SK-N-SH treated with all-trans-retinoic acid at 6 μM for 48 hours (cell line): ENCODE results near the gene GBF1.

ENCODE experiments used
- ATAC-seq: fragments of 200-7000 bp; cut with Tn5 transposase; 3 replicates; pipeline ENCODE4 v1.9.1; 2020; ENCODE audit warnings: mild to moderate bottlenecking, moderate library complexity
- ARNTL ChIP-seq: fragments of 450-650 bp; formaldehyde crosslinking; IDR thresholded peaks from 2 replicates; pipeline ENCODE4 v1.5.0; 2020; ENCODE audit warnings: low read depth, mild to moderate bottlenecking, moderate library complexity, borderline replicate concordance
- CREB5 ChIP-seq: fragments of 250-450 bp; sonication (Bioruptor Pico); IDR thresholded peaks from 2 replicates; pipeline ENCODE4 v1.5.1; 2020; ENCODE audit warnings: low read depth, mild to moderate bottlenecking, moderate library complexity
- CSDC2 ChIP-seq: fragments of 250-450 bp; sonication (Bioruptor Pico); IDR thresholded peaks from 2 replicates; pipeline ENCODE4 v1.5.0; 2020; ENCODE audit warnings: mild to moderate bottlenecking, moderate library complexity
- ESRRG ChIP-seq: fragments of 250-450 bp; sonication (Bioruptor Pico); IDR thresholded peaks from 2 replicates; pipeline ENCODE4 v1.6.1; 2021; ENCODE audit warnings: mild to moderate bottlenecking
- GLIS3 ChIP-seq: fragments of 250-450 bp; sonication (Bioruptor Pico); IDR thresholded peaks from 2 replicates; pipeline ENCODE4 v1.5.0; 2020; ENCODE audit warnings: mild to moderate bottlenecking, moderate library complexity
- ISL1 ChIP-seq: fragments of 250-450 bp; sonication (Bioruptor Pico); IDR thresholded peaks from 2 replicates; pipeline ENCODE4 v2.1.2; 2022; ENCODE audit warnings: mild to moderate bottlenecking, moderate library complexity
- PATZ1 ChIP-seq: fragments of 250-450 bp; sonication (Bioruptor Pico); IDR thresholded peaks from 2 replicates; pipeline ENCODE4 v1.8.0; 2020; ENCODE audit warnings: mild to moderate bottlenecking, moderate library complexity, borderline replicate concordance
- PPARA ChIP-seq: fragments of 250-450 bp; sonication (Bioruptor Pico); IDR thresholded peaks from 2 replicates; pipeline ENCODE4 v1.5.0; 2020; ENCODE audit warnings: mild to moderate bottlenecking, borderline replicate concordance
- RARB ChIP-seq: fragments of 250-450 bp; sonication (Bioruptor Pico); IDR thresholded peaks from 2 replicates; pipeline ENCODE4 v1.8.0; 2021; ENCODE audit warnings: mild to moderate bottlenecking, moderate library complexity
- SNAI2 ChIP-seq: fragments of 250-450 bp; sonication (Bioruptor Pico); IDR thresholded peaks from 2 replicates; pipeline ENCODE4 v1.5.0; 2020; ENCODE audit warnings: mild to moderate bottlenecking, moderate library complexity
- TCF4 ChIP-seq: fragments of 250-450 bp; sonication (Bioruptor Pico); IDR thresholded peaks from 2 replicates; pipeline ENCODE4 v1.8.0; 2021; ENCODE audit warnings: mild to moderate bottlenecking, moderate library complexity, borderline replicate concordance
- TOX ChIP-seq: fragments of 250-450 bp; sonication (Bioruptor Pico); IDR thresholded peaks from 2 replicates; pipeline ENCODE4 v1.8.0; 2021; ENCODE audit warnings: mild to moderate bottlenecking, moderate library complexity, borderline replicate concordance
- TSHZ2 ChIP-seq: fragments of 250-450 bp; sonication (Bioruptor Pico); IDR thresholded peaks from 2 replicates; pipeline ENCODE4 v1.5.0; 2020; ENCODE audit warnings: mild to moderate bottlenecking, moderate library complexity
- ZC3H10 ChIP-seq: fragments of 250-450 bp; sonication (Bioruptor Pico); IDR thresholded peaks from 2 replicates; pipeline ENCODE4 v1.5.1; 2021; ENCODE audit warnings: mild to moderate bottlenecking, moderate library complexity
- ZFP3 ChIP-seq: fragments of 250-450 bp; sonication (Bioruptor Pico); IDR thresholded peaks from 2 replicates; pipeline ENCODE4 v1.5.0; 2020; ENCODE audit warnings: mild to moderate bottlenecking, moderate library complexity
- ZFP30 ChIP-seq: fragments of 450-650 bp; formaldehyde crosslinking; IDR thresholded peaks from 2 replicates; pipeline ENCODE4 v1.5.0; 2022; ENCODE audit warnings: mild to moderate bottlenecking, moderate library complexity
- ZNF565 ChIP-seq: fragments of 450-650 bp; formaldehyde crosslinking; conservative IDR thresholded peaks from 2 replicates; pipeline ENCODE4 v1.5.0; 2020; ENCODE audit warnings: low read depth, mild to moderate bottlenecking, moderate library complexity
- ZNF8 ChIP-seq: fragments of 450-650 bp; formaldehyde crosslinking; IDR thresholded peaks from 2 replicates; pipeline ENCODE4 v1.5.0; 2020; ENCODE audit warnings: mild to moderate bottlenecking, moderate library complexity
- TF ChIP-seq, protein P1 (sequence below): fragments of 250-450 bp; sonication (Bioruptor Pico); IDR thresholded peaks from 2 replicates; pipeline ENCODE4 v1.5.1; 2021; ENCODE audit warnings: mild to moderate bottlenecking, moderate library complexity

The GBF1 gene

DNA sequence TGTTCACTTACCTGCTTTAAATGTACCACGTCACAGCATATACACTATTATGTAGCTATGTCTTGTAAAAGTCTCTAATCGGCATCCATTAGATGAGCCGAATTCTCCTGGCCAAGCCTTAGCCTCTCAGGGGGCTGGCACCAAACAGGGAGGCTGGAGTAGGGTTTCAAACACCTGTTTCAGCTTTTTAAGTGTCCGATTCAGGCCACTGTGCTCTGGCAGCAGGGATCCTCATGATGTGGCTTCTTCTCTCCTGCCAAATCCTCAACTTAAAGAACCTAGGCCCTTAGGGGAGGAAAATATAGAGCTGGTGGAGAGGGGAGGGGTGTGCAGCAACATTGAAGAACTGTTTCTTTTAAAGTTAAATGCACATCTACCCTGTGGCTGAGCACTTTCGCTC, 81.7 kb downstream of the GBF1 start:
- ATAC-seq, result no peak
- no peak for TF ChIP-seq ZFP3 (CRISPR knock-in tag)
- no peak for TF ChIP-seq ZNF565 (CRISPR knock-in tag)
- TF ChIP-seq ESRRG (CRISPR knock-in tag), result no peak
- no peak for TF ChIP-seq SNAI2
- no peak for TF ChIP-seq ARNTL
- TF ChIP-seq CSDC2 (CRISPR knock-in tag), result no peak
- TF ChIP-seq RARB (CRISPR knock-in tag), result no peak
- no peak for TF ChIP-seq TSHZ2 (CRISPR knock-in tag)
- no peak for TF ChIP-seq ZFP30 (CRISPR knock-in tag)
- TF ChIP-seq ZNF8 (CRISPR knock-in tag), result no peak
- TF ChIP-seq GLIS3, result no peak
- TF ChIP-seq PPARA (CRISPR knock-in tag), result no peak

- TF ChIP-seq TOX (no peak), PATZ1 (CRISPR knock-in tag) (no peak), ARNTL (no peak), ZC3H10 (no peak)
- TF ChIP-seq, all 23 proteins: peak for 0
- no peak for ATAC-seq
These were observed 82.3 kb downstream of the GBF1 start for GRCh38 chr10:102327641-102328040.

DNA sequence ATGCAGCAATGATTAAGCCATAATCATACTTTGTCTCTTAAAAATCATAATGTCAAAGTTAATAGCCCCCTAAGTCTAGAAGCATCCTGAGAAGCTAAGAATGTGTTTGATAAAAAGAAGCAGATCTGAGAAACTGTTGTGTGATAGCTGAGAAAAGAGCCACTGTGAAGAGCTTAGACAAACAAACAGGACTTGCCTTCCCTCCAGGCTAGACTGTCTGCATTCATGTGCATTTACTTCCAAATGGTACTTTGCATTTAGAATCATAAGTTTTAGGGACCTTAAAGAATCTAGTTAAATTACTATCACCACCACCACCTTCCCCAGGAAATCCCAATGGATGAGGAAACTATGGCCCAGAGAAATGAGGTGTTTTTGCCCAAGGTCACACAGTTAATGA, 87.4 kb downstream of the GBF1 start:
- TF ChIP-seq RARB (CRISPR knock-in tag) (no peak), ESRRG (CRISPR knock-in tag) (no peak), PATZ1 (CRISPR knock-in tag) (no peak), ISL1 (CRISPR knock-in tag) (no peak), GLIS3 (no peak), CREB5 (CRISPR knock-in tag) (no peak)
- no peak for ATAC-seq

DNA sequence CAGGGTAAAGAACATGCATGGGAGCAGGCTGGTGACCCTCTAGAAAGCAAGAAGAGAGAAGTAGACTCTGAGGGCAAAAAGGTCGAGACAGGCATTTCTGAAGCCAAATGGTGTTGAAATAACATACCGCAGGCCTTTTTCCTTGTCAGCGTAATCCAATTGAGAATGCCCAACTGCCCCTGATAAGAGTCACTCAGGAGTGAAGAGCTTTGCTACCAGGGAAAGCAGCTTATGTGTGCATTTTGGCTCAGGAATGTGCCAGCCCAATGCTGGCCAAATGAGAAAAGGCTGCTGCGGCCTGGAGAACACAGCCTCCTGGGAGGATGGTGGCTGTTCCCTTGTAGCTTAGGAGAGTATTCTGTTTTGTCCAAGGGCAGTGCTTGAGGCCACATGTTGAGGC, 88.8 kb downstream of the GBF1 start:
- peak; percentile 40; the same call in 2 of the 3 replicates for ATAC-seq
- TF ChIP-seq ISL1 (CRISPR knock-in tag) (peak; percentile 86), GLIS3 (0 out of 2 replicates have a peak, but pooled peaks have one; percentile 9), SNAI2 (0 out of 2 replicates have a peak, but pooled peaks have one; percentile 18), CREB5 (CRISPR knock-in tag) (0 out of 2 replicates have a peak, but pooled peaks have one; percentile 24), ZFP3 (CRISPR knock-in tag) (peak; percentile 59; the same call in 1 of the 2 replicates), TCF4 (CRISPR knock-in tag) (peak; percentile 63; the same call in 1 of the 2 replicates), ESRRG (CRISPR knock-in tag) (peak; percentile 38; the same call in 1 of the 2 replicates), PATZ1 (CRISPR knock-in tag) (no peak), ZNF8 (CRISPR knock-in tag) (peak; percentile 67; the same call in 1 of the 2 replicates)
- TF ChIP-seq, protein P1, sequence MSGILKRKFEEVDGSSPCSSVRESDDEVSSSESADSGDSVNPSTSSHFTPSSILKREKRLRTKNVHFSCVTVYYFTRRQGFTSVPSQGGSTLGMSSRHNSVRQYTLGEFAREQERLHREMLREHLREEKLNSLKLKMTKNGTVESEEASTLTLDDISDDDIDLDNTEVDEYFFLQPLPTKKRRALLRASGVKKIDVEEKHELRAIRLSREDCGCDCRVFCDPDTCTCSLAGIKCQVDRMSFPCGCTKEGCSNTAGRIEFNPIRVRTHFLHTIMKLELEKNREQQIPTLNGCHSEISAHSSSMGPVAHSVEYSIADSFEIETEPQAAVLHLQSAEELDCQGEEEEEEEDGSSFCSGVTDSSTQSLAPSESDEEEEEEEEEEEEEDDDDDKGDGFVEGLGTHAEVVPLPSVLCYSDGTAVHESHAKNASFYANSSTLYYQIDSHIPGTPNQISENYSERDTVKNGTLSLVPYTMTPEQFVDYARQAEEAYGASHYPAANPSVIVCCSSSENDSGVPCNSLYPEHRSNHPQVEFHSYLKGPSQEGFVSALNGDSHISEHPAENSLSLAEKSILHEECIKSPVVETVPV (CRISPR knock-in tag), result no peak
- TF ChIP-seq, all 23 proteins: peak for 8
